CD1c-positive myeloid dendritic cell (primary cell): ENCODE measurements around the gene LUC7L.
"Not testable (repeated sequence)": the region's sequence is repeated elsewhere in the genome, so short reads cannot be mapped to it uniquely, and the experiment has no call there.

Source experiments
- DNase-seq: peaks from one replicate; pipeline ENCODE4 v3.0.0-alpha.2; 2016; ENCODE audit errors: extremely low spot score

LUC7L gene

DNA sequence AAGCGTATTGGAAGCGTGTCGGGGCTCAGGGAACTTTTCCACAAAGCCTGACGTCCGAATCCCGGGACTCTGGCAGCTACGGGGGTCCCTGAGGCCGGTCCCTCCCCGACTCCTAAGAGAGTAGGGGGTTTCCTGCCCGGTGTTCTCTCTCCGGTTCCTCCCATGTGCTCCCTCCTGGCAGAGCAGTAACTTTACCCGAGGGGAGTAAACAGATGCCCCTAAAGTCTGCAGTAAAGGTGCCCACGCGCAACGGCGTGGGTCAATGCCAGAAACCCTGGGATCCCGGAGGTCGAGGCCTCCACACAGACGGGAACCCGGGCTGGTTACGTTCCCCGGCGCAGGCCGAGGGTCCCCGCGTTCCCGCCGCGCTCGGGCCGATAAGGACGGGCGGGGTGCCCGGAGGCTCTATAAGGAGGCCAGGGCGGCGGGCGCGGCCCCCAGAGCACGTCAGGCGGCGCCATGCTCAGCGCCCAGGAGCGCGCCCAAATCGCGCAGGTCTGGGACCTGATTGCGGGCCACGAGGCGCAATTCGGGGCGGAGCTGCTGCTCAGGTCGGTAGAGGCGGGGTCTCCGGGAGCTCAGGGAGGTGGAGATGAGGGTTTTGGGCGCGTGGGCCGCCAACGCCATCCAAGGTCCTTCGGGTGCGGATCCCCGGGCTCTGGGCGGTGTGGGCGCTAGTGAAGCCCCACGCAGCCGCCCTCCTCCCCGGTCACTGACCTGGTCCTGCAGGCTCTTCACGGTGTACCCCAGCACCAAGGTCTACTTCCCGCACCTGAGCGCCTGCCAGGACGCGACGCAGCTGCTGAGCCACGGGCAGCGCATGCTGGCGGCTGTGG, 63.5 kb downstream of the LUC7L start, which contains the start of gene HBM:
Gene HBM (plus strand): TSS at position 440 of the 836 bp plus-strand sequence. CDS start 20 bp downstream, at position 460.
- no peak for DNase-seq

DNA sequence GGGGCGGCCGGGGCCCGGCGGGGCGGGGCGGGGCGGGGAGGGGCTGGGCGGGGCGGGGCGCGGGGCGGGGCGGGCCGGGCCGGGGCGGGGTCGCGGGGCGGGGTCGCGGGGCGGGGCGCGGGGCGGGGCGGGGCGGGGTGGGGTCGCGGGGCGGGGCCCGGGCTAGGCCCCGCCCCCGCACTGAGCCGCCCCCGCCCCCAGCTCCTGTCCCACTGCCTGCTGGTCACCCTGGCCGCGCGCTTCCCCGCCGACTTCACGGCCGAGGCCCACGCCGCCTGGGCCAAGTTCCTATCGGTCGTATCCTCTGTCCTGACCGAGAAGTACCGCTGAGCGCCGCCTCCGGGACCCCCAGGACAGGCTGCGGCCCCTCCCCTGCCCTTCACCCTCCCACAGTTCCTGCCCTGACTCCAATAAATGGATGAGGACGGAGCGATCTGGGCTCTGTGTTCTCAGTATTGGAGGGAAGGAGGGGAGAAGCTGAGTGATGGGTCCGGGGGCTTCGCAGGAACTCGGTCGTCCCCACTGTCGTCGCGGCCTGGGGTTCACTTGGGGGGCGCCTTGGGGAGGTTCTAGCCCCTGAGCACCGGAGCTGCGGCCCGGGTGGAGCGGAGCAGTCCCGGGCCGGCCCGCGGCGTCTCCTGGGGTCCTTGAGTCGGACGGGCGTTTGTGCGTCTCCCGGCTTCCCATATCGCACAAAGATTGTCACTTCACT, 64.3 kb downstream of the LUC7L start:
- peak; percentile 10 for DNase-seq

DNA sequence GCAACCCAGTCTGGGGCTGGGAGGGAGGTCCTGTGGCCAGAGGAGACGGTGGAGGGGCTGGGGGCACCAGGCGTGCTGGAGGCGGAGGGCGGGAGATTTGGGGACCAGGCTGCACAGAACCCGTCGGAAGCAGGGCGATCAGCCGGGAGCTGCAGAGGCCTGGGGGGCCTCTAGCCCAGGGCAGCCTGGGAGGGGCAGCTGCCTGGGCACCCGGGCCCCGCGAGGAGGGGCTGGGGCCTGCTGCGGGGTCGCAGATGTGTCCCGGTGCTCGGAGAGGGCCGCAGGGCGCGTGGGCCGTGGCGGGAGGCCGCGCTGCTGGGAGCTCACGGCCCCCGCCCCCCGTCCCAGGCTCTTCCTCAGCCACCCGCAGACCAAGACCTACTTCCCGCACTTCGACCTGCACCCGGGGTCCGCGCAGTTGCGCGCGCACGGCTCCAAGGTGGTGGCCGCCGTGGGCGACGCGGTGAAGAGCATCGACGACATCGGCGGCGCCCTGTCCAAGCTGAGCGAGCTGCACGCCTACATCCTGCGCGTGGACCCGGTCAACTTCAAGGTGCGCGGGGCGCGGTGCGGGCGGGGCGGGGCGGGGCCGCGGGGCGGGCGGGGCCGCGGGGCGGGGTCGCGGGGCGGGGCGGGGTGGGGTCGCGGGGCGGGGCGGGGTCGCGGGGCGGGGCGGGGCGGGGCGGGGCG, 65.0 kb downstream of the LUC7L start:
- DNase-seq, result not testable (repeated sequence)

DNA sequence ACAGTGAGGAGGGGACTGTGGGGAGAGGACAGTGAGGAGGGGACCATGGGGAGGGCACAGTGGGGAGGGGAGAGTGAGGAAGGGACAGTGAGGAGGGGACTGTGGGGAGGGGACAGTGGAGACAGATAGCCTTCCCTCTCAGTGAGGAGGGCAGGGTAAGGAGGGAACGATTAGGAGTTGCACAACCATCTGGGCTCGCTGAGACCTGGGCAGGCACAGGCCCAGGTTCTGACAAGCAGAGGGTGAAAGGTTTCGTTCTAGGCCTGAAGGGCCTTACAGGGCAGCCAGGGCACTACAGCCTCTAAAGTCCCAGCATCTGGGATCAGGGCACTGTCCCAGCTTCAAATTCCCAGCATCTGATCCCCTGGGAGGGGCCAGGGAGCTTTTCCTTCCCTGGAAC, 65.6 kb downstream of the LUC7L start:
- DNase-seq, result not testable (repeated sequence)

DNA sequence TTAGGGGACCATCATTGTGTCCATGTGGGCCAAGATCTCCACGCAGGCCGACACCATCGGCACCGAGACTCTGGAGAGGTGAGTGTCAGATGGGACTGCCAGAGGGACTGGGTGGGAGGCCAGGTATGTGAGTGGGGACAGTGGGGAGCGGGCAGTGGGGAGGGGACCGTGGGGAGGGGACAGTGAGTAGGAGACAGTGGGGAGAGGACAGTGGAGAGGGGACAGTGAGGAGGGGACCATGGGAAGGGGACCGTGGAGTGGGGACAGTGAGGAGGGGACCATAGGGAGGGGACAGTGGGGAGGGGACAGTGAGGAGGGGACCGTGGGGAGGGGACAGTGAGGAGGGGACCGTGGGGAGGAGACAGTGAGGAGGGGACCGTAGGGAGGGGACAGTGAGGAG, 66.1 kb downstream of the LUC7L start:
- not testable (repeated sequence) for DNase-seq

DNA sequence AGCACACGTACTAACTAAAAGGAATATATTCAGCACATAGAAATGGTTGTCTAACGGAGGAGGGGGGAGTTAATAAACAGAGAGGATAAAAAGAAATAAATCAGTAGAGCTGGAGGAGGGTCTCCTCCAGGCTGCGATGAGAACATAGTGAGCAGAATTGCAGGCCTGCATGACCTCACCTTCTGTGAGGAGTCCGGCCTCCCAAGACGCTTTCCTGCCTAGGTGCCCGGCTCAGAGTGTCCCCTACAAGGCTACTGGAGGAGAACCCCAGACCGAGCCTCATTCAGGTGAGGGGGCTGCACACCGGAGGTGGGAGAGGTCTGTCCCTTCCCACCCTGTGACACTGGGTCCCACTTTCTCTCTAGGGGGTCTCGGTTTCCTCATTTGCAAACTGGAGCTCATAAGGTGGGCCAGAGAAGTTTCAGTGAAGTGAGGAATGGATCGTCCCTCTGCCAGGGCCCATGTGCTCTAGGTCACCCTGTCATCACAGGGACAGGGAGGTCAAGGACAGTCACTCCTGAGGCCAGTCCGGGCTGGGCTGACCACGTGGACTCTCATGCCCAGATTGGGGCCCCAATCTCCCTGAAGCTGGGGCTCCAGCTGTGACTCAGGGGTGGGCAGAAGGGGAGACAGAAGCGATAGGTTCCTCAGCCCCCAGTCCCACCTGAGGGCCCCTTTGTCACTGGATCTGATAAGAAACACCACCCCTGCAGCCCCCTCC, 66.8 kb downstream of the LUC7L start:
- no peak for DNase-seq

DNA sequence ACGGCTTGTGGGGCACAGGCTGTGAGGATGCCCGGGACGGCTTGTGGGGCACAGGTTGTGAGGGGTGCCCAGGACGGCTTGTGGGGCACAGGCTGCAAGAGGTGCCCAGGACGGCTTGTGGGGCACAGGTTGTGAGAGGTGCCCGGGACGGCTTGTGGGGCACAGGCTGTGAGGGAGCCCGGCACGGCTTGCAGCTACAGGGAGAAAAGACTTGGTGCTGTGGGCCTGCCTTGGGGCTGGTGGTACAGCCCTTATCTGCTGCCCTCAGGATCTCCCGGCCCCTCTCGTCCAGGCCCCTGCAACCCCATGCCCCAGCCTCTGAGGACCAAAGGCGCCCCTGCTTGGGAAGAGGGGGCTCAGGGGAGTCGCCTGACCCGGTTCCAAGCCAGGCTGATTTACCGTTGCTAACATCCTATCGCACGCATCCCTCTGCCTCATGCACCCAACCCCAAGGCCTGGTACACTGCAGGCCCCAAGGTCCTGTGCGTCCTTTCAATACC, 68.5 kb downstream of the LUC7L start:
- DNase-seq, result no peak

DNA sequence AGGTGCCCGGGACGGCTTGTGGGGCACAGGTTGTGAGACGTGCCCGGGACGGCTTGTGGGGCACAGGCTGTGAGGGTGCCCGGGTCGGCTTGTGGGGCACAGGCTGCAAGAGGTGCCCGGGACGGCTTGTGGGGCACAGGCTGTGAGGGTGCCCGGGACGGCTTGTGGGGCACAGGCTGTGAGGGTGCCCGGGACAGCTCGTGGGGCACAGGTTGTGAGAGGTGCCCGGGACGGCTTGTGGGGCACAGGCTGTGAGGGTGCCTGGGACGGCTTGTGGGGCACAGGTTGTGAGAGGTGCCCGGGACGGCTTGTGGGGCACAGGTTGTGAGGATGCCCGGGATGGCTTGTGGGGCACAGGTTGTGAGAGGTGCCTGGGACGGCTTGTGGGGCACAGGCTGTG, 69.0 kb downstream of the LUC7L start:
- DNase-seq, result not testable (repeated sequence)

DNA sequence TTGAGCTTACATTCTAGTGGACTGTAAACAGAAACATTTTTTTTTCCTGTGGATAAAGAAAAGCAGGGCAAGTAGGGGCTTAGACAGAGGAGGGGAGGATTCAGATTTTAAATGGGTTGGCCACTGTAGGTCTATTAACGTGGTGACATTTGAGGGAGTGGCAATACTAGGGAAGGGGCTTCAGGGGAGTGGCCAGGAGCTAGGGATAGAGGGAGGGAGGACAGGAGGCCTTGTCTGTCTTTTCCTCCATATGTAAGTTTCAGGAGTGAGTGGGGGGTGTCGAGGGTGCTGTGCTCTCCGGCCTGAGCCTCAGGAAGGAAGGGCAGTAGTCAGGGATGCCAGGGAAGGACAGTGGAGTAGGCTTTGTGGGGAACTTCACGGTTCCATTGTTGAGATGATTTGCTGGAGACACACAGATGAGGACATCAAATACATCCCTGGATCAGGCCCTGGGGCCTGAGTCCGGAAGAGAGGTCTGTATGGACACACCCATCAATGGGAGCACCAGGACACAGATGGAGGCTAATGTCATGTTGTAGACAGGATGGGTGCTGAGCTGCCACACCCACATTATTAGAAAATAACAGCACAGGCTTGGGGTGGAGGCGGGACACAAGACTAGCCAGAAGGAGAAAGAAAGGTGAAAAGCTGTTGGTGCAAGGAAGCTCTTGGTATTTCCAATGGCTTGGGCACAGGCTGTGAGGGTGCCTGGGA, 70.0 kb downstream of the LUC7L start:
- no peak for DNase-seq

DNA sequence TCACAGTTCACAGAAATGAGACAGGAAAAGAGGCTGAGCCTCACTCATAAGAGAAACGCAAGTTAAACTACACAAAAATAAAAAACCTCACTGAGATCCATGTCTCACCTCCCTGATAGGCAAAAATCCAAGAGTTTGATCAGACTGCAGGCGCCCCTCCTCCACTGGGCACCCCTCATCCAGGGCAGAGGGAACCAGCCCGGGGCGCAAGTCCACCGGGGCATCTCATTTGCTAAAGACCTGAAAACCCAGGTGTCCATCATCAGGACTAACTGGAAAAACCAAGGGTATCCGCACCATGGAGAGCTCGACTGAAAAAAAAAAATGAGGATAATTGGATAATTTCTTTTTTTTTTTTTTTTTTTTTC, 74.2 kb downstream of the LUC7L start:
- no peak for DNase-seq

DNA sequence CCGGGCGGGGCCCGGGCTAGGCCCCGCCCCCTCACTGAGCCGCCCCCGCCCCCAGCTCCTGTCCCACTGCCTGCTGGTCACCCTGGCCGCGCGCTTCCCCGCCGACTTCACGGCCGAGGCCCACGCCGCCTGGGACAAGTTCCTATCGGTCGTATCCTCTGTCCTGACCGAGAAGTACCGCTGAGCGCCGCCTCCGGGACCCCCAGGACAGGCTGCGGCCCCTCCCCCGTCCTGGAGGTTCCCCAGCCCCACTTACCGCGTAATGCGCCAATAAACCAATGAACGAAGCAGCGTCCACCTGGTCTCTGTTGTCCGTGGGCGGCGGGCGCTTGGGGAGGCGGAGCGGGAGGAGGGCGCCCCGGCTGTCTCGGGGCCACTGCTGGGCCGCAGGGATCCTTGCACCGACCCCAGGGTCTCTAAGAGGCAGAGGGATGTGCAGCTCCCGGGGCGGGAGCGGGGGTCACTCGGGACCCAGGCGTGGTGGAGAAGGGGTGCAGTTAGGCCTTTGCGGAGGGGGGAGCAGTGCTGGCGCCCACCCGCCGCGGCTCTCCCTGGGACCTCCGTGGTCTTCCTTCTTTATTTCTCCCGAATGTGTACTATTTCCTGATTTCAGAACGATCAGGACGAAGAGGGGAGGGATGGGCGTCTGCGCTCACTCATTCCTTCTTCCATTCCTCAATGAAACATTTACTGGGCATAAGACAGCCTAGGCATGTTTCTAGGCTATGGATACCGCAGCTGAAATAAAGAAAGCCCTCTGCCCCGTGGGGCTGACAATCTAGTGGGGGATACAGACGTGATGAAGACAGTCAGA, 74.8 kb downstream of the LUC7L start:
- peak; percentile 29 for DNase-seq

DNA sequence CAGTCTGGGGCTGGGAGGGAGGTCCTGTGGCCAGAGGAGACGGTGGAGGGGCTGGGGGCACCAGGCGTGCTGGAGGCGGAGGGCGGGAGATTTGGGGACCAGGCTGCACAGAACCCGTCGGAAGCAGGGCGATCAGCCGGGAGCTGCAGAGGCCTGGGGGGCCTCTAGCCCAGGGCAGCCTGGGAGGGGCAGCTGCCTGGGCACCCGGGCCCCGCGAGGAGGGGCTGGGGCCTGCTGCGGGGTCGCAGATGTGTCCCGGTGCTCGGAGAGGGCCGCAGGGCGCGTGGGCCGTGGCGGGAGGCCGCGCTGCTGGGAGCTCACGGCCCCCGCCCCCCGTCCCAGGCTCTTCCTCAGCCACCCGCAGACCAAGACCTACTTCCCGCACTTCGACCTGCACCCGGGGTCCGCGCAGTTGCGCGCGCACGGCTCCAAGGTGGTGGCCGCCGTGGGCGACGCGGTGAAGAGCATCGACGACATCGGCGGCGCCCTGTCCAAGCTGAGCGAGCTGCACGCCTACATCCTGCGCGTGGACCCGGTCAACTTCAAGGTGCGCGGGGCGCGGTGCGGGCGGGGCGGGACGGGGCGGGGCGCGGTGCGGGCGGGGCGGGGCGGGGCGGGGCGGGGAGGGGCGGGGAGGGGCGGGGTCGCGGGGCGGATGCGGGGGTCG, 75.6 kb downstream of the LUC7L start:
- not testable (repeated sequence) for DNase-seq

DNA sequence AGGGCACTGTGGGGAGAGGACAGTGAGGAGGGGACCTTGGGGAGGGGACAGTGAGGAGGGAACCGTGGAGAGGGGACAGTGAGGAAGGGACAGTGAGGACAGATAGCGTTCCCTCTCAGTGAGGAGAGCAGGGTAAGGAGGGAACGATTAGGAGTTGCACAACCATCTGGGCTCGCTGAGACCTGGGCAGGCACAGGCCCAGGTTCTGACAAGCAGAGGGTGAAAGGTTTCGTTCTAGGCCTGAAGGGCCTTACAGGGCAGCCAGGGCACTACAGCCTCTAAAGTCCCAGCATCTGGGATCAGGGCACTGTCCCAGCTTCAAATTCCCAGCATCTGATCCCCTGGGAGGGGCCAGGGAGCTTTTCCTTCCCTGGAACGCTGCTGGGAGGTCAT, 76.1 kb downstream of the LUC7L start:
- not testable (repeated sequence) for DNase-seq

DNA sequence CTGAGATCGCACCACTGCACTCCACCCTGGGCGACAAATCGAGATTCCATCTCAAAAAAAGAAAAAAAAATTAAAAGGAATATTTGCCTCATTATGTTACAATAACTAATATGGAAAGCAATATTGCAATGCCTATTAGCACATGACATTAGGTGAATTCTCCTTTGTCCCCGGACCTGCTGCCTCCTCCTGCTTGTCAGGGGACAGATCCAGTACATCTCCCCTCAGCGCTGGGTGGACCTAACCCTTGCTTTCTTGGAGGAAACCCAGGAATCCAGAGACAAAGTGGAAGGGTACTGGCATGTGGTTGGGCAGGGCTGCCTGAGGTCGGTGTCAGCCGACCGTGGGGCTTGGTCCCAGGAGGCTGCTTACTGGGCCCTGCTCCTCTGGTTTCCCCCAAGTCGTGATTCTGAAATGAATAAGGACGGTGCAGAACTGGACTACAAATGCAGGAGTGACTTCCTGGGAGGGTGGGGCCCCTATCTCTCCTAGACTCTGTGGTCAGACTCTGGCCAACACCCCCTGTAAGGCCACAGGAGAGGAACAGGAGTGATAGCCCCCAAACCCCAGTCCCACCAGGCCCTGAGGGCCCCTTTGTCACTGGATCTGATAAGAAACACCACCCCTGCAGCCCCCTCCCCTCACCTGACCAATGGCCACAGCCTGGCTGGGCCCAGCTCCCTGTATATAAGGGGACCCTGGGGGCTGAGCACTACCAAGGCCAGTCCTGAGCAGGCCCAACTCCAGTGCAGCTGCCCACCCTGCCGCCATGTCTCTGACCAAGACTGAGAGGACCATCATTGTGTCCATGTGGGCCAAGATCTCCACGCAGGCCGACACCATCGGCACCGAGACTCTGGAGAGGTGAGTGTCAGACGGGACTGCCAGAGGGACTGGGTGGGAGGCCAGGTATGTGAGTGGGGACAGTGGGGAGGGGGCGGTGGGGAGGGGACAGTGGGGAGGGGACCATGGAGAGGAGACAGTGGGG, 76.8 kb downstream of the LUC7L start, which contains the start of gene HBZ:
Gene HBZ (plus strand): TSS at position 504 of the 988 bp plus-strand sequence. CDS start 266 bp downstream, at position 770.
- no peak for DNase-seq

DNA sequence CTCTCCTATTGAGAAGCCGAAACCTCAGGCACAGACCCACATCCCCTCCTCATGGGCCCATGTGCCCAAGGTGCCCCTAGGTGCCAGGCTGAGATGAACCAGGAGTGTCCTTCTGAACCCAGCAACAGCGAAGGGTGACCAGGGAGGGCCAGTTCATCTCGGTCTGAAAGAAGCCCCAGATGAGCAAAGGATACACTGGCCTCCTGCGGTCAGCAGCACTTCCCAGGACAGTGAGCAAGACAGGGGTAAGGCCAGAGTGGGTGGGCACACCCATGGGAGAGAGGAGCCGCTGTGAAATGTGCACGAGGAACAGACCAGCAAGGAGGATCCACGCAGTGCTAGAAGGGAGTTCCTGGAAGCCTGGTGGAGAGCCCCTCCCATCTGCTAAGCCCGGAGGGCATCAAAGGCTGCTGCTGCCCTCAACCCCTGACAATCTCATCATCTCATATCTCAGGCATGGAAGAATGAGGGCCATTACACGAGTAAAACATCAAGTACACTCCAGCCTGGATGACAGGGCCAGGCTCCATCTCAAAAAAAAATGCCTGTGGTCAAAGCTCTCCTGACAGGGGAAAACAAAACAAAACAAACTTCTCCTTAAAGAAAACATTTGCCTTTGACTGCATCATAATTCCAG, 80.1 kb downstream of the LUC7L start:
- no peak for DNase-seq

DNA sequence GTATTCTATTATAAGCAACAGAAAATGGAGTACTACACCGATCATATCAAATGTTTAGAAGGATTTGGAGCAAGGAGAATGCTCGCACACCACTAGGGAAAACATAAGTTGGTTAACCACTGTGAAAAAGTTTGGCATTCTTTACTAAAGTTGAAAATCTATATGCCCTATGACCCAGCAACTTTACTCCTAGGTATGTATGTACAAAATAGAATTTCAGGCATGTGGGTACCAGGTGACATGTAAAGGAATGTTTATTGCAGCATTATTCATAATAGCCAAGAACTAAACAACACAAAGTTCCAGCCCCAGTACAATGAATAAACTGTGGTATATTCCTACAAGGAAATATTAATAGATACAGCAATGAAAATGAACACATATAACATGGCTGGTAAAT, 82.6 kb downstream of the LUC7L start:
- no peak for DNase-seq

DNA sequence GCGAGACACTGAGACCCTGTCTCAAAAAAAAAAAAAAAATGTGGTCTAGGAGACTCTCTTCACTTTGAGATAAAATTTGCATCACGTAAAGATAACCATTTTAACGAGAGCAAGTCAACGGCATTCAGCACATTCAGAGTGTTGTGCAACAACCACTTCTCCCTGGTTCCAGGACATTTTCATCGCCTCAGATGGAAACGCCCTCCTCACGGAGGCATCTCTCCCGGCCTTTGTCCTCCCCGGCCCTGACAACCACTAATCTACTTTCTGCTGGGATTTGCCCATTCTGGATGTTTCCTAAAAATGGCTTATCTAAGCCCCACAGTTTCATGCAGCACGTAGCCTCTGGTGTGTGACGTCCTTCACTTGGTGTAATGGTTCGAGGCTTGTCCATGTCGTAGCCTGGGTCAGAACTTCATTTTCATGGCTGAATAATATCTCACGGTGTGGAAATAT, 84.4 kb downstream of the LUC7L start:
- DNase-seq, result no peak

DNA sequence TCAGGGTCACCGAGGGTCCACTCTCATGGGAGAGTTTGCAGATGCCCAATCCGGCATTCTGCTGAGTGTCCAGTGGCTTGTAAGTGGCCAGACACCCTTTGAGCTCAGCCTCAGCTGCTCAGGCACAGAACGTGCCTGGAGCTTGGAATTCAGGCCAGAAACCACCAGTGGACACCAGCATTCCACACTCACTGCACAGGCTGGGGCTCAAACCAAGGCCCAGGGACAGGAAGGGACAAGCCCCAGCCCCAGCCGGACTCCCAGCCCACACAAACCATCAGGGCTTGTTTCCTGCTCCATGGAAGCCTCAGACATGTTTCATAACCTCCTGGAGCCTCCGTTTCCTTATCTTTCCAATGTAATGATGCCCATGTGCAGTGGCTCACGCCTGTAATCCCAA, 85.8 kb downstream of the LUC7L start:
- DNase-seq, result no peak
